ENCODE data around the gene LSM10.

The LSM10 gene

GRCh38 chr1:36358514-36359084 lies 39.1 kb downstream of the LSM10 start:
- ChIA-PET POLR2A (no interaction called here), CTCF (no interaction called here)
- TF ChIP-seq ELF4 (IDR thresholded peaks at IDR 0.05) = no peak
- no peak for TF ChIP-seq LEF1 (IDR thresholded peaks at IDR 0.05; ENCODE audit: borderline replicate concordance)
- no peak for TF ChIP-seq ZNF384 (IDR thresholded peaks at IDR 0.05)
- no peak for TF ChIP-seq FOXK2 (IDR thresholded peaks at IDR 0.05)
- no peak for TF ChIP-seq SP1 (IDR thresholded peaks at IDR 0.05)
- TF ChIP-seq NFRKB (IDR thresholded peaks at IDR 0.05) = no peak
- TF ChIP-seq SUZ12 (IDR thresholded peaks at IDR 0.05) = no peak
- no peak for TF ChIP-seq L3MBTL2 (conservative IDR thresholded peaks at IDR 0.05)
- no peak for TF ChIP-seq PKNOX1 (IDR thresholded peaks at IDR 0.05)
- TF ChIP-seq TARDBP (IDR thresholded peaks at IDR 0.05) = no peak
- no peak for DNase-seq (ENCODE audit: extremely low spot score)

GRCh38 chr1:36355811-36356210 lies 41.9 kb downstream of the LSM10 start:
- TF ChIP-seq ARNT (IDR thresholded peaks at IDR 0.05) (no peak), SP1 (IDR thresholded peaks at IDR 0.05) (no peak), CTBP1 (IDR thresholded peaks at IDR 0.05; ENCODE audit: borderline replicate concordance) (no peak), ELF4 (IDR thresholded peaks at IDR 0.05) (no peak), L3MBTL2 (conservative IDR thresholded peaks at IDR 0.05) (no peak), FOXK2 (IDR thresholded peaks at IDR 0.05) (no peak), TARDBP (IDR thresholded peaks at IDR 0.05) (no peak), FOXA1 (IDR thresholded peaks at IDR 0.05) (no peak), SUZ12 (IDR thresholded peaks at IDR 0.05) (no peak), HDGF (IDR thresholded peaks at IDR 0.05; ENCODE audit: borderline replicate concordance) (no peak), PKNOX1 (IDR thresholded peaks at IDR 0.05) (no peak), ZNF384 (IDR thresholded peaks at IDR 0.05) (no peak), FOXM1 (IDR thresholded peaks at IDR 0.05; ENCODE audit: borderline replicate concordance) (no peak), LEF1 (IDR thresholded peaks at IDR 0.05; ENCODE audit: borderline replicate concordance) (no peak), NFRKB (IDR thresholded peaks at IDR 0.05) (no peak), BHLHE40 (IDR thresholded peaks at IDR 0.05; ENCODE audit: borderline replicate concordance) (no peak)
- ChIA-PET POLR2A (no interaction called here), CTCF (no interaction called here)
- DNase-seq (ENCODE audit: extremely low spot score) = no peak

- ChIA-PET POLR2A (no interaction called here), CTCF (no interaction called here)
- DNase-seq (ENCODE audit: extremely low spot score) = no peak
- TF ChIP-seq LEF1 (IDR thresholded peaks at IDR 0.05; ENCODE audit: borderline replicate concordance) = no peak
- TF ChIP-seq HDGF (IDR thresholded peaks at IDR 0.05; ENCODE audit: borderline replicate concordance) = no peak
- TF ChIP-seq TARDBP (IDR thresholded peaks at IDR 0.05) = no peak
- no peak for TF ChIP-seq FOXM1 (IDR thresholded peaks at IDR 0.05; ENCODE audit: borderline replicate concordance)
- no peak for TF ChIP-seq CTBP1 (IDR thresholded peaks at IDR 0.05; ENCODE audit: borderline replicate concordance)
- TF ChIP-seq ELF4 (IDR thresholded peaks at IDR 0.05) = no peak
- TF ChIP-seq L3MBTL2 (conservative IDR thresholded peaks at IDR 0.05) = no peak
- no peak for TF ChIP-seq FOXA1 (IDR thresholded peaks at IDR 0.05)
Measured at GRCh38 chr1:36354486-36354885, 43.2 kb downstream of the LSM10 start.

- TF ChIP-seq FOXM1 (IDR thresholded peaks at IDR 0.05; ENCODE audit: borderline replicate concordance) = no peak
- ChIA-PET CTCF (no interaction called here), POLR2A (interaction anchor here (0.9 kb wide), 1 partner anchor 59 kb away, joined by 3 read pairs; no protein-coding TSS in a partner anchor)
- DNase-seq (ENCODE audit: extremely low spot score) = no peak
Measured at GRCh38 chr1:36352910-36353878, 44.5 kb downstream of the LSM10 start.

GRCh38 chr1:36352125-36352909 lies 45.4 kb downstream of the LSM10 start:
- CTCF ChIA-PET = interaction anchor here (0.6 to 1.2 kb wide), 2 partner anchors 17 to 67 kb away, joined by 3 read pairs; no protein-coding TSS in a partner anchor
- no peak for DNase-seq (ENCODE audit: extremely low spot score)
- TF ChIP-seq L3MBTL2 (conservative IDR thresholded peaks at IDR 0.05) = no peak
- no peak for TF ChIP-seq ARNT (IDR thresholded peaks at IDR 0.05)
- POLR2A ChIA-PET = interaction anchor here (0.9 kb wide), 1 partner anchor 60 kb away, joined by 3 read pairs; no protein-coding TSS in a partner anchor

GRCh38 chr1:36351227-36351977 lies 46.3 kb downstream of the LSM10 start:
- CTCF ChIA-PET = interaction anchor here (0.6 to 1.2 kb wide), 3 partner anchors 9 to 68 kb away, joined by 3 read pairs; no protein-coding TSS in a partner anchor
- DNase-seq (ENCODE audit: extremely low spot score) = no peak
- TF ChIP-seq TARDBP (IDR thresholded peaks at IDR 0.05) = no peak
- no peak for TF ChIP-seq SUZ12 (IDR thresholded peaks at IDR 0.05)
- no peak for TF ChIP-seq FOXM1 (IDR thresholded peaks at IDR 0.05; ENCODE audit: borderline replicate concordance)
- no peak for TF ChIP-seq SP1 (IDR thresholded peaks at IDR 0.05)
- no peak for TF ChIP-seq BHLHE40 (IDR thresholded peaks at IDR 0.05; ENCODE audit: borderline replicate concordance)
- no peak for TF ChIP-seq PKNOX1 (IDR thresholded peaks at IDR 0.05)
- TF ChIP-seq L3MBTL2 (conservative IDR thresholded peaks at IDR 0.05) = no peak
- no peak for TF ChIP-seq ELF4 (IDR thresholded peaks at IDR 0.05)
- no peak for TF ChIP-seq CTBP1 (IDR thresholded peaks at IDR 0.05; ENCODE audit: borderline replicate concordance)
- TF ChIP-seq LEF1 (IDR thresholded peaks at IDR 0.05; ENCODE audit: borderline replicate concordance) = no peak
- TF ChIP-seq FOXA1 (IDR thresholded peaks at IDR 0.05) = no peak
- no peak for TF ChIP-seq NFRKB (IDR thresholded peaks at IDR 0.05)
- no peak for TF ChIP-seq FOXK2 (IDR thresholded peaks at IDR 0.05)
- no peak for TF ChIP-seq ZNF384 (IDR thresholded peaks at IDR 0.05)
- no peak for TF ChIP-seq HDGF (IDR thresholded peaks at IDR 0.05; ENCODE audit: borderline replicate concordance)
- no peak for TF ChIP-seq ARNT (IDR thresholded peaks at IDR 0.05)
- POLR2A ChIA-PET = no interaction called here

Measured in HEK293T (cell line).